HG03439 (cell line): Measurements from ENCODE around the gene P2RY14.

Experiments
- ATAC-seq: cut with Tn5 transposase; IDR thresholded peaks from one replicate; pipeline ENCODE4 v1.9.1; 2021; ENCODE audit warnings: mild to moderate bottlenecking, moderate library complexity; ENCODE audit not compliant: unreplicated experiment

Gene P2RY14

GRCh38 chr3:151219056-151219455 is 59.3 kb downstream of the P2RY14 start:
- no peak for ATAC-seq

DNA sequence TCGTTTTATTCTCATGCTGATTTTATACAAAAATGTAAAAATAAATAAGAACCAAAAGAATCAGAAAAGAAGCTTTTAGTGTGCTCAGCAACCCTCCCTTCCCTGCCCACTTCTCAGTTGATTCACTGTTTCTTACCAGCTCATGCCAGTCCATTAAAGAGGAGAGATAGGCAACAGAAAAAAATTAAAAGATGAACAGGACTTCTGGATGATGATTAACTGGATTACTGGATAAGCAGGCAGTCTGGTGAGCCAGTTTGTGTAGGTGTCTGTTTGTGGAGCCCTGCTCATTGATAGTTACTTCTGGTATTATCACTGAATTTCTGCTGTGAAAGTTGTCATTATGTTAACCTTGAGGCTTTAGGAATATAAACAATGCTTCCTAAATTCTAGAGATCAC is 60.2 kb downstream of the P2RY14 start:
- no peak for ATAC-seq

- ATAC-seq = no peak
These were observed 61.4 kb downstream of the P2RY14 start for GRCh38 chr3:151216641-151217607.

DNA sequence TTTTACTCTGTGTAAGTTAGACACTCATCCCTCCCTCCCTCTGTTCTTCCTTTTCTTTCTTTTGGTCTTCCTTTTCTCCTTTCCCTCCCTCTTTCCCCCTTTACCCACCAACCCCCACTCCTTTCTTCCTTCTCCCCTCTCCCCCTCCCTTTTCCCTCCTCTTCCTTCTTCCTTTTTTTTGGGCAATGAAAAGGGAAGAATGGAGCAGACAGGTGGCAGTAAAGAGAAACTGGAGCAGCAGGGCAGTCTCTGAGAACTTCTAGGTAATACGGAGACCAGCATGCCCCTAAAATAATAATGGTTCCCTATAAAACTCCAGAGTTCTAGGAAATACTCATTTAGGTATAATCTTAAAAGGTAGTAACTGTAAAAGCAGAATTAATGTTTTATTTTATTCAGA is 63.9 kb downstream of the P2RY14 start:
- no peak for ATAC-seq

DNA sequence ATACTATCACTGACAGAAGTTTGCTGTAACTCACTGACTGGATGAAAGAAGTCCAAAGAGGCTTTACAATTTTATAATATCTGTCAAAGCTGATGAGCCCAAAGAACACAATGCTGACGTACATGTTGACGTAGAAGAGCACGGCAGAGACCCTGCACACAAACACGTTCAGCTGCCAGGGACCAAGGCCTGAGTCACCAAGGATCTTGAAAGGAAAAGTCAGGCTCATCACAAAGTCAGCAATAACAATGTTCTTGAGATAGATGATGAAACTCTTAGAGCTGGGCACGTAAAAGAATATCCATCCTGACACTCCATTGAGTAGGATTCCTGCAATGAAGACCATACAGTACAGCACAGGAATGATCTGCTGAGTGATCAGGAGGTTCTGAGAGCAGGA is 64.5 kb downstream of the P2RY14 start:
- no peak for ATAC-seq

DNA sequence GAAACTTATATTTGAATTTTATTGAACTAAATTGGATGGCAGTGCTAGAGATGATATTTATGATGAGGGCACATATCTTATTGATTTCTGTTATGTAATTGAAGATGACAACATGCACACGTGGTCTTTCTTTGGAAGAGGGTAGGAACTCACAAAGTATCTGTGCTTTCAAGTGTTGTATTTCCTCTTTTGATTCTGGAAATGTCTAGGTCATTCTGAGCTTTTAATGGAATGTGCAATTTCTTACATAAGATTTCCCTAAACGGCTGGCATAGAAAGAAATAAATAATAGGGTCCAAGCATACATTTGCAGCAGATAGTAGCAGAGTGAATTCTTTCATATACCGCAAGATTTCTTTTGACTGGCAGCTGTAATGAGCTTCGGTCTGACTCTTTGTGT is 65.2 kb downstream of the P2RY14 start:
- no peak for ATAC-seq

DNA sequence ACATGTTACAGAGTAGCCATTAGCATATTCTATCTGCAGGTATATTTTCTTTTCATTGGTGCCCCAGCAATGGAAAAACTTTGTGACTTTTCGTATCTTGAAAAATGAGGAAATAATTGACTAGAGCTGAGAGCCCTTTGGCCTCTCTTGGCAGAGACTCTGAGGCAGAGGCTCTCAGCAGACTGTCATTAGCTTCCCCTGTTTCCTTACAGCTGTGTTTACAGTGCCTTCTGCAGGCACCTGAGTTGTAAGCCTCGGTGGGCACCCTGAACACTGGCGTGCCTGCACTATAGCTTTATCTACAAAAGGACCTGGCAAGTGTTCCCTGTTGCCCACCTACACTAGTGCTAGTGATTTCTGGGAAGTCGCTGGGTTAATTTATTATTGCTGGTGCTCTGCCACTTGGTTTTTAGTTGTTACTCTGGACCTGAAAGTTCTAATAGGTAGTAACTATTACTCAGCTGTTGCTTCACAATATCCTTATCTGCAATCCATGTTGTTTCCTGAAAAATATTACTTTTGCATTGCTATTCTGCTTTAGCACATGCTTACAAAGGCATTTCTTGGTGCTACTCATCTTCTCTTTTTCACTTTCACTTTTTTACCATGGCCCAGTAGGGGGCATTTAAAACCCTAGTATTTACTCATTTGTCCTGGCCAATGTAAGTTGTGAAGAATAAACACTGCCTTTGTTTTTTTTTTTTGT is 67.5 kb downstream of the P2RY14 start:
- ATAC-seq = no peak

DNA sequence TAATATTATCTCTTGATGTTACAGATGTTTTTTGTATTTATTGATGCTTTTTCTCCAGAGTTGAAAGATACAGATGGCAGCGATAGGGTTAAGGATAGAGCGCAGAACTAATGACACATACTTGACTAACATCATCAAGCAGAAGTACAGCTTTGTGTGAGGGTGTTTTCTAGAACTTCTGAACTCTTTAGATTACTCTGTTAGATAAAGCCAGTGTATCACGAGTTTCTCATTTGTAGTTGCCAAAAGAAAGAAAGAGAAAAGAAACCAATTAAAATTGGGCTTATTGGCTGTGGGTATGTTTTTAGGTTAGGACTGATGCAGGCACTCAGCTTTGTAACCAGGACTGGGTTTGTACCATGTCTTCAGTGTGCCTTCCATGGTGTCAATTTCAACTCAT is 68.7 kb downstream of the P2RY14 start:
- ATAC-seq = no peak

DNA sequence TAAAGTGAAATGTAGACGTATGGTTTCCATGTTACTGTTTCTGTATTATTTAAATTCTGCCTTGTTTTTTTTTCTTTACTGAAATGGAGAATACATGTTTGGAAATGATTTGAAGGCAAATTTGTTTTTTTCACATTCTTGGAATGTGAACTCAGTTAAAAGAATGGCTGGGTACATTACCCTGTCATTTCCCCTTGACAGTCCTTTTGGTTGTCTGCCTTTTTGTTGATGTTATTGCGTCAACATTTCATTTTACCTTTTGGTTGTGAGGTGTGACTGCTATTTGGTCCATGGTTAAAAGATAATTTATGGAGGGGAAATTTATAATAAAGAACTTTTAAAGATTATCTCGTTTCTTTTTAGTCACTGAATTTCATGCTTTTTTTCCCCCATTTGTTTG is 72.1 kb downstream of the P2RY14 start:
- no peak for ATAC-seq

DNA sequence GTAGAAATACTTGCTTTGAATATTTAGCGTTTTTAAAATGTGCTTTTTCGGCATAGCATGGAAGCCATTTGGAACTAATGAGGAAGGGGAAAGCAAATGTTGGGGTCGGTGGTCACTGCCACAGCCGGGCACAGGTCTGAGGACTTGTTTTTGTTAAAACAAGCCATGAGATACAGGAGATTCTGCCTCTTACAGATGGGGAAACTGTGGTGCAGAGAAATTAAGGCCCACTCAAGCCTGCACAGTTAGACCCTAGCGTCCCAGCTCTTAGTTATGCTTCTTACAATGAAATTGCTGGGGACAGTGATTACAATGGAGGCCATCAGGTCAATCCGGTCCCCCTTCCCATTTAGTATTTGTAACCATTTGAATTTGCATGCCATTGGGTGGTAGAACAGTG is 72.9 kb downstream of the P2RY14 start:
- ATAC-seq = no peak

GRCh38 chr3:151204530-151205402 is 73.6 kb downstream of the P2RY14 start:
- ATAC-seq = no peak

DNA sequence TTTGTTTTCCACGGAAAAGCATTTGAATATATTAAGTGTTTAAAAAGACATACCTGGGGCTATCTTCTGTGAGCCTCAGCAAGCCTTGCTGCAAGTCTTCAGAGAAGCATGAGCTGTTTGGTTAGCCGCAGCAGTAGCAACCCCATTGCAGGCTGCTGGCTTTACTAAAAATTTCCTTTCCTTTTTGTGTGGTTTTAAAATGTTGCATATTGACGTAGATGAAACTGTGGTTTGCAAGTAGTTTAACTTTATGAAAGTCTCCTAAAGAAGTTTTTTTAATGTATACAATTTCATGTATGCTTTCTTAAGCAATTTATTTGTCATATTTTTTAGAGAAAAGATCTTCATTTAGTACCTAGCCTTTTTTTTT is 75.3 kb downstream of the P2RY14 start, which contains the start of gene GPR171:
Gene GPR171, minus strand, starts transcription at position 166 of the 370 bp plus-strand sequence. CDS start 3,830 bp downstream, outside the sequence.
- ATAC-seq = no peak

DNA sequence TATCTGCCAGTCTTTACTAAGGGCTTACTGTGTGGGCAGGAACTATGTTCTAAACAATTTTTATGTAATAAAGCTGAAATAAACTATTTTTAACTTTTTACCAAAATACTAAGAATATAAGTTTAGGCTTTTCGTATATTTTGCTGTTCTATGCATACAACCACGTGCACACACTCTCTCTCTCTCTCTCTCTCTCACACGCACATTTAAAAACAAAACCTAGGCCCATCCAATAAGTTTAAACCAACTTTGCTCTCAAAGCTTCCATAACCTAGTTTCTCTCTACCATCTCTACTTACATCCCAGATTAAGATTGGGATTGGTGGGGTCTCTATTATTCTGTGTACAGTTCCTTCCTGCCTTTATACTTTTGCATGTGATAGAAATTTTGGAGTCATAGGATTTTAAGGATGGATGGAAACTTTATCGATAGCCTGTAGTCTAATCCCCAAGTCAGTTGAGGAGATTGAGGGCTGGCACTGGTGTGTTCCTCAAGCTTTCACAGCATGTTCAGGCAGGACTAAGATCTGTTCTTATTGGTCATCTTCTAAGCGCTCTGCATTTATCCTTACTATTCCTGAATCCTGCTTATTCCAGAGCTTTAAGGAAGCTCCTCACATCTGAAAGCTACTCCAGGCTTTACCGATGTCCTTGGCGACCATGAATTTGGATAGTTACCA is 77.2 kb downstream of the P2RY14 start:
- ATAC-seq = no peak

GRCh38 chr3:151200586-151200985 is 77.8 kb downstream of the P2RY14 start:
- ATAC-seq = no peak

- ATAC-seq = no peak
These were observed 78.5 kb downstream of the P2RY14 start for GRCh38 chr3:151199554-151200438.

- no peak for ATAC-seq
These were observed 79.5 kb downstream of the P2RY14 start for GRCh38 chr3:151198849-151199248.

DNA sequence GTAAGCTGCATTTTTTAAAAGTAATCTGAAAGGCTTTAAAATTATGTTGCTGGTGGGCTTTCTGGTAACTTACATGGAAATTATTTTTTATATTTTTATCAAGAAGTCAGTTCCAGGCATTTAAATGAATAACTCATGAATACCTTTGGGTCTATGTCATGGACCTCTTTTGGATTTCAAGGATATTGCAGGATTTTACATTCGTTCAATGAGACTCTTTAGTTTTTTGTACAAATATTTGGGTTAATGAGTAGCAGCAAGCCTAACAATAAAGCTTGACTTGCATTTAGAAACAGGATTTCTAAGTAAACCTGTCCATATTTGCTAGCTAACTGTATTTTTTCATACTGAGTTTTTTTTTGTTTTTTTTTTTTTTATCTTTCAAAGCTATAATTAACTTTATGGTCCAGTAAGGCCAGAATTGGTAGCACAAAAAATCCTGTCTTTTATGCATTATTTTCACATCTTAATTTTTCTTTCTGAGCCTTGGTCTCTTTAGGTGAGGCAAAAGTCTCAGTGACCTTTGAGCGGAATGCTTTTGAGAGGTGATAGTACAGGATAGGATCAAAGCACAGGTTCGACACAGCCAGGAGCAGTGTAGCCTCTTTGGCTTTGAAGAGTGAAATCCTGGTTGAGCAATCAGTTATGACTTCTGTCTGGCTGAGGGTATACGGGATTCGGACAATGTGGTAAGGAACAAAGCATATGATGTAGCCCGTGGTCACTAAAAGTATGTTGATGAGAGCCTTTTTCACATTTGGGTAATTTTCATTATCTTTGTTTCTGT is 80.2 kb downstream of the P2RY14 start:
- ATAC-seq = no peak

- no peak for ATAC-seq
These were observed 81.1 kb downstream of the P2RY14 start for GRCh38 chr3:151197228-151197627.

- no peak for ATAC-seq
These were observed 81.9 kb downstream of the P2RY14 start for GRCh38 chr3:151196434-151196833.
